HG02623 (cell line): ENCODE data around the gene PCDH18.
"Not testable (repeated sequence)": the region's sequence is repeated elsewhere in the genome, so short reads cannot be mapped to it uniquely, and the experiment has no call there.

Experiments used
- ATAC-seq: cut with Tn5 transposase; IDR thresholded peaks from one replicate; pipeline ENCODE4 v1.9.1; 2021; ENCODE audit warnings: moderate library complexity; ENCODE audit not compliant: unreplicated experiment

The PCDH18 gene, protein sequence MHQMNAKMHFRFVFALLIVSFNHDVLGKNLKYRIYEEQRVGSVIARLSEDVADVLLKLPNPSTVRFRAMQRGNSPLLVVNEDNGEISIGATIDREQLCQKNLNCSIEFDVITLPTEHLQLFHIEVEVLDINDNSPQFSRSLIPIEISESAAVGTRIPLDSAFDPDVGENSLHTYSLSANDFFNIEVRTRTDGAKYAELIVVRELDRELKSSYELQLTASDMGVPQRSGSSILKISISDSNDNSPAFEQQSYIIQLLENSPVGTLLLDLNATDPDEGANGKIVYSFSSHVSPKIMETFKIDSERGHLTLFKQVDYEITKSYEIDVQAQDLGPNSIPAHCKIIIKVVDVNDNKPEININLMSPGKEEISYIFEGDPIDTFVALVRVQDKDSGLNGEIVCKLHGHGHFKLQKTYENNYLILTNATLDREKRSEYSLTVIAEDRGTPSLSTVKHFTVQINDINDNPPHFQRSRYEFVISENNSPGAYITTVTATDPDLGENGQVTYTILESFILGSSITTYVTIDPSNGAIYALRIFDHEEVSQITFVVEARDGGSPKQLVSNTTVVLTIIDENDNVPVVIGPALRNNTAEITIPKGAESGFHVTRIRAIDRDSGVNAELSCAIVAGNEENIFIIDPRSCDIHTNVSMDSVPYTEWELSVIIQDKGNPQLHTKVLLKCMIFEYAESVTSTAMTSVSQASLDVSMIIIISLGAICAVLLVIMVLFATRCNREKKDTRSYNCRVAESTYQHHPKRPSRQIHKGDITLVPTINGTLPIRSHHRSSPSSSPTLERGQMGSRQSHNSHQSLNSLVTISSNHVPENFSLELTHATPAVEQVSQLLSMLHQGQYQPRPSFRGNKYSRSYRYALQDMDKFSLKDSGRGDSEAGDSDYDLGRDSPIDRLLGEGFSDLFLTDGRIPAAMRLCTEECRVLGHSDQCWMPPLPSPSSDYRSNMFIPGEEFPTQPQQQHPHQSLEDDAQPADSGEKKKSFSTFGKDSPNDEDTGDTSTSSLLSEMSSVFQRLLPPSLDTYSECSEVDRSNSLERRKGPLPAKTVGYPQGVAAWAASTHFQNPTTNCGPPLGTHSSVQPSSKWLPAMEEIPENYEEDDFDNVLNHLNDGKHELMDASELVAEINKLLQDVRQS

DNA sequence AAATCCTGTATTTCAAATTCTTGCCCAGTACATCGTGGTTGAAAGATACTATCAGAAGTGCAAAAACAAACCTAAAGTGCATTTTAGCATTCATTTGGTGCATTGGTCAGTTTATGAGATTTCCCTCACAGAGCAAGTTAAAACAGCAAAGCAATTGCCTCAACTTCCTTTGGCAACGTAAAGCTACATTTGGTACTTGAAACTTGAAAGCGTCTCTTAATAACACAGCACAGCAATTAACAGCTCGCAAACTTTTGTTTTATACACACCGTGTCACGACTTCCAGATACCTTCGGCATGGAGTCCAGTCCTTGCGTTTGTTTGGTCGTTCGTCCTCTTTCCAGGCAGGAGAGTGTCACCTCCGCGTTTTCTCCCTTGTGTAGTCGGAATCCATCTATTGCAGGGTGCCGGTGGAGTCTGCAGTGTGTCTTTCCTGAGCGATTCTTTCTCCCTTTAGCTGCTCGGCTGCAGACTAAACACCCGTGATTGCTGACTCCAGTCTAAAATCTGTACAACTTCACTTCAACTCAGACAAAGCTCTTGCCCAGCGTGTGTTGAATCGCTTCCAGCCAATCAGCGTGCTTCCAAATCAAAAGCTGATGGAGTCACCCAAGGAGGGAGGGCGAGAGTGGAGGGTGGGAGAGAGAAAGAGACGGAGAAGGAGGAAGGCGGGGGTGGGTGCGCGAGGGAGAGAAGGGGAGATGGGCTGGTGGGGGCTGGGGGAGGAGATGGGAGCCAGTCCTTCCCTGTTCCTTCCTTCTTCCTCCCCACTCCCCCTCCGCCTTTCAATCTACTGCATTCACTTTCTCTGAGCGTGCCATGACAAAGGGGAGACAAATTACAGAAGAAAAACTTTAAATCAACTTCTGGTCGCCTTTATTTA lies at the start of gene PCDH18:
Gene PCDH18 (minus strand): TSS at position 509 of the 883 bp plus-strand sequence. CDS start 406 bp downstream, at position 103.
- ATAC-seq: no peak

- ATAC-seq: no peak
Measured at GRCh38 chr4:137576446-137576845, 44.2 kb upstream of the PCDH18 start.

GRCh38 chr4:137572647-137573046 lies 40.4 kb upstream of the PCDH18 start:
- ATAC-seq: no peak

- ATAC-seq: no peak
Measured at GRCh38 chr4:137572163-137572562, 39.9 kb upstream of the PCDH18 start.

DNA sequence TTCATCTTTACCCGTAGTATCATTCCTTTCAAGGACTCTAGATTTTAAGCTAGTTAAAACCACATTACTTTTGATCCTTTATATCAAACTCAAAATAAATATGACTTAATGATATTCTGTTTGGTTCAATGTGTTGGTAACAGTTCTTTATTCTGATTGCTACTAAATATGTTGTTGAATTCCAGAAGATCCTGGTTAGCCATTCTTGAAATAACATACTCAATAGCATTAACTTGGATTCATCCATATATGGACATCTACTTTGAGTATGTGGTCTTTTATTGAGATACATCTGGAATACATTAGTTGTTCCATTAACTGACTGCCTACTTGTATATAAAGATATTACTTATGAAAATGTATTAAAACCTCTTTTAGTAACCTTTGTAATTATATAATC lies 27.5 kb upstream of the PCDH18 start:
- no peak for ATAC-seq

GRCh38 chr4:137558951-137559350 lies 26.7 kb upstream of the PCDH18 start:
- no peak for ATAC-seq

DNA sequence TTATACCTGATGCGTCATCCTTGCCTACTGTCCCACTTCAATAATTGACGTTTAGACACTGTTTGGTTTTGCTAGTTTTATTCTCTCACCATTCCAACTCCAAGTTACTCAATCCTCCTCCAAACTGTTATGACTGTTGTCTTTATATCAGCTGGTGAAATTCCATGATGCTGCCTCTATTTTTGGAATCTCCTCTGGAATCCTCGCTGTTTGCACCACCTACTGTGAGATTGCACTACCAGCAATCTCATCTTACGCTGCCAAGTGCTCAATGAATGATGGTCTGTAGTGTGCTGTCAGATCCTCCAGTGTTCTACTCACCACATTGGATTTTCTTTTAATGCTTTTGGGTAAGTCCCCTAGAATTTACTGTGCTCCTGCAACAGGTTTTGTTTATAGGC lies 13.2 kb upstream of the PCDH18 start:
- no peak for ATAC-seq

DNA sequence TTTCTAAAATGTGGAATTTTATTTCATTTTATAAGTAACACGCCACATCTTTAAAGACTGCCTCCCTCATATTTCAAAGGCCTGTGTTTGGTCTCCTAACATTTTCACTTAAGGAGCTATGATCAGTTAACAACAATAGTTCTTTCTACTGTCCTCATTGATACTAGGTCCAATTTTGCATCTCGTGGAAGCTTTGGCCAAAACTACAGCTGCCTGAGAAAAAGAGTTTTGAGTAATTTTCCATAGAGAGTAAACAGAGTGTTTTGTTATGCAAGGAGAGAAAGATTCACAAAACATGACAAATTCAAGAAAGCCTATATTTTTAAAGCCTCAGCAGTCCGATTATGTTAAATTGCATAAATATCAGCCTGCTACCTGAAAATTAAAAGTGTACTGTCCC lies 11.4 kb upstream of the PCDH18 start:
- no peak for ATAC-seq

GRCh38 chr4:137543198-137543597 lies 10.9 kb upstream of the PCDH18 start:
- no peak for ATAC-seq

DNA sequence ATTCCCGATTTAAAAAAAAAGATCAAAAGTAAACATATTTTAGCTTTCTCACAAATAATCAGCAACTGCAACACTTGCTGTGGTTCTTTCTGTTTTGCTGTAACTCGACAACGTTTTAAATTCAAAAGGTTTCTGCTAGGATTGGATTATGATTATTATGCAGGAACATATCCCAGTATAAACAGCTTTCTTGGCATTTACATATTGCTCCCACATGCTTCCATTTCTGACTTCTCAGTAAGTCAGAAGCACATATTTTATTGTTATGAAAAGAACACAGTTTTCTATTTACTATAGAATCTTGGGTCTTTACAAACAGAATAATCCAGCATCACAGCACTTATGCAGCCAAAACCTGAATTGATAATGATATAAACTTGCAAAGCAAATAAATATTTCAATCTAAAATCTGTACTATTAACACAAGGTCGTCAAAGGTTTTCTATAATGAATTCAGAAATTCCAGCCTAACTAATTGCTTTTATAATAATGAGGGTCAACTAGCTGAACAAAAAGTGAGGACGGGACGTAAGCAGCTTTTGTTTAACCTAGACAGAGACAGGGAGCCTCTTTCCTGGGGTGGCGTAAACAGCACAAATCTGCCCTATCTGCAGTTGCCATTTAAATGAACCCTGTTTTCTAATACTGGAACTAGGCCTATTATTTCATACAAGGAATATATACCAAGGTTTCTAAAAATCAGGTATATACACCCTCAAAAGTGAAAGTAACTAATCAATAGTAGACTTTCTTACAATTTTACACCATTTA lies 9.8 kb upstream of the PCDH18 start:
- no peak for ATAC-seq

DNA sequence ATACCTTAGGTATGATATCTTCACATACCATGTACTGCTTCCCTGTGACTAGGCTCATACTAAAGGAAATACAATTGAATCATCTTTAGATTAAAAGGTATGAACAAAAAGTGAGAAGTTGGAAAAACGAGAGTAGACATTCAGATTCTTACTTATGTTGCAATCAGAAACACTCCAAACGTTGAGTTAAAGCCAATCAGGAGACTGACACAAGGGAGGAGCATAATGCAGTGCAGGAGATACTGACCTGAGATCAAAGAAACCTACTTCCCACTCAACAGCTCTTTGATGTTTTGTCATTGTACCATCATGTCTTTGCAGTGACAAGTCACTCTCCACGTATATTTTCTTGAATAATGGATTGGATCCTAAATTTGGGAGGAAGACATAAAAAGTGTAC lies 8.9 kb upstream of the PCDH18 start:
- ATAC-seq: no peak

DNA sequence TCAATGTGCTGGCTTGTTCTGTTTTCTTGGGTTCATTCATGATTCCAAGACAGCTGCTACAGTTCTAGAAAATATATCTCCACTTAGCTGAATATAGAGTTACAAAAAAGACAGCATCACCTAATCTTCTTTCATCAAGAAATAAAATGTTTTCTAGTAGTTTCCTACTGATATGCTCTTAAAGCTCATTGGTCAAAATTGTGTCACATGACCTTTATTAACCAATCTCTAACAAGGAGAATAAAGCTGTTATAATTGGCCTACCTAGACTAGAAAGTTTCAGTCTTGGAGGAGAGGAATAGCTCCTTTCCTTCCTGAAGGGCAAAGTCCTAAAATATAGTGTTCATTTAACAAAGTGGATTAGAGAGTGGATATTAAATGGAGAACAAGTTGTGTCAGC lies 8.1 kb upstream of the PCDH18 start:
- no peak for ATAC-seq

DNA sequence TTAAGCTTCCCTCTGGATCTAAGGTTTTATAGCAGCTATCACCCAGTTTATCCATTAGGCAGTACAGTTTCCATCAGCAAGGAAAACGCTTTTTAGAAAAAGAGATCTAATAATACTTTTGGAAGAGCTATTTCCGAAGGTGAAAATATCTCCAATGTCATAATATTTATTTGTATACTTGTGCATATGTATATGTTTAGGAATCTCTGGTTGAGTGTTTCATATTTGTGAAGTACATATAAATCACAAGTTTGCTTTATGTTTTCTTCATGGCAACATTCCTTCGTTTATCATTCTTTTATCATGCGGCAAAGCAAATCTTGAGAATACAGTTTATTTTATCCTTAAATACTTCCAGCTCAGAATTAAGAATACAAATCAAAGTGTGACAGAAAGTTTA lies 6.2 kb upstream of the PCDH18 start:
- ATAC-seq: no peak

DNA sequence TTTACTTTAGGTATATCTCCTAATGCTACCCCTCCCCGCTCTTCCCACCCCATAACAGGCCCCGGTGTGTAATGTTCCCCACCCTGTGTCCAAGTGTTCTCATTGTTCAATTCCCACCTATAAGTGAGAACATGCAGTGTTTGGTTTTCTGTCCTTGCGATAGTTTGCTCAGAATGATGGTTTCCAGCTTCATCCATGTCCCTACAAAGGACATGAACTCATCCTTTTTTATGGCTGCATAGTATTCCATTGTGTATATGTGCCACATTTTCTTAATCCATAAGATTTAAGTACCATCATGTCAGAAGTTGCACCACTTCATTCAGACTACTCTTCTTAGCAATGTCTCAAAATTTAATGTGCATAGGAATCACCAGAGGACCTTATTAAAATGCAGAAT lies 5.5 kb upstream of the PCDH18 start:
- ATAC-seq: not testable (repeated sequence)

GRCh38 chr4:137536789-137537561 lies 4.7 kb upstream of the PCDH18 start:
- ATAC-seq: no peak

GRCh38 chr4:137535718-137536117 lies 3.4 kb upstream of the PCDH18 start:
- ATAC-seq: no peak

- no peak for ATAC-seq
Measured at GRCh38 chr4:137534516-137534915, 2.2 kb upstream of the PCDH18 start.

GRCh38 chr4:137533855-137534254 lies 1.6 kb upstream of the PCDH18 start:
- no peak for ATAC-seq

DNA sequence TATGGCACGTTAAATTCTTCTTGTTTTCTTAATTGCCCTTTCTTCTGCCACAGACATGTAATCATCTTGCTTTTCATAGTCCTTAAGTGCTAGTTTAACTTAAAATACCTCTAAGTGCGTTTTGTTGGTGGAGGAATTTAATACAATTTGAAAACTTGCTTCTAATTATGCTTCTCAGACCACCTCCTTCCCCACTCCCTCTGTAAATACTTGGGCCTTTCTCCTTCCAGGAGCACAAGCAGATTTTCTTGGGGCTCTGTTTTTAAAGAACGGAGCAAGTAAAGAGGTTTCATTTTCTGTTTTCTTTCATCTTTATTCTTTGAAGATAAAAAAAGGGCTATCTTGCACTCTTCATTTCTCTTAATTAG lies 559 bp upstream of the PCDH18 start:
- ATAC-seq: no peak
